Activated CD4-positive, alpha-beta T cell treated with anti-CD3 and anti-CD28 coated beads, Interleukin-2, amount 50 U/mL, for 1 hour (primary cell): Measurements from ENCODE around the gene ASIC3.
A peak's percentile ranks its signal among the peaks of the same experiment; 100 is the strongest.
"Not testable (repeated sequence)": the region's sequence is repeated elsewhere in the genome, so short reads cannot be mapped to it uniquely, and the experiment has no call there.

Experiments used
- DNase-seq: peaks from one replicate; pipeline ENCODE4 v3.0.0-alpha.2; 2020

The ASIC3 gene

GRCh38 chr7:151014950-151015349 lies 33.4 kb upstream of the ASIC3 start:
- DNase-seq, result peak; percentile 39

- DNase-seq, result no peak
These were observed 32.4 kb upstream of the ASIC3 start for GRCh38 chr7:151015967-151016366.

GRCh38 chr7:151016505-151016904 lies 31.8 kb upstream of the ASIC3 start:
- DNase-seq, result no peak

GRCh38 chr7:151016942-151017341 lies 31.4 kb upstream of the ASIC3 start:
- no peak for DNase-seq

GRCh38 chr7:151017370-151017952 lies 30.9 kb upstream of the ASIC3 start:
- no peak for DNase-seq

GRCh38 chr7:151017953-151018420 lies 30.3 kb upstream of the ASIC3 start:
- peak; percentile 83 for DNase-seq

GRCh38 chr7:151018421-151019129 lies 29.8 kb upstream of the ASIC3 start:
- peak; percentile 42 for DNase-seq

- no peak for DNase-seq
These were observed 29.2 kb upstream of the ASIC3 start for GRCh38 chr7:151019130-151019447.

- no peak for DNase-seq
These were observed 28.1 kb upstream of the ASIC3 start for GRCh38 chr7:151020231-151020630.

GRCh38 chr7:151023232-151023631 lies 25.1 kb upstream of the ASIC3 start:
- DNase-seq, result no peak

GRCh38 chr7:151024435-151025056 lies 23.8 kb upstream of the ASIC3 start, which contains the start of gene ATG9B:
ATG9B (minus strand) TSS chr7:151024494; CDS start chr7:151024423, 71 bp downstream.
- DNase-seq, result no peak

GRCh38 chr7:151025924-151026671 lies 22.2 kb upstream of the ASIC3 start:
- DNase-seq, result no peak

GRCh38 chr7:151026771-151027727 lies 21.3 kb upstream of the ASIC3 start:
- DNase-seq, result not testable (repeated sequence)

GRCh38 chr7:151027728-151028130 lies 20.6 kb upstream of the ASIC3 start:
- not testable (repeated sequence) for DNase-seq

GRCh38 chr7:151028131-151028947 lies 20.0 kb upstream of the ASIC3 start, which contains the start of gene ABCB8:
ABCB8 (plus strand) TSS chr7:151028450; CDS start chr7:151028516, 66 bp downstream.
- peak; percentile 97 for DNase-seq

GRCh38 chr7:151028948-151029501 lies 19.3 kb upstream of the ASIC3 start:
- DNase-seq, result no peak

GRCh38 chr7:151031011-151031410 lies 17.3 kb upstream of the ASIC3 start:
- no peak for DNase-seq

GRCh38 chr7:151032936-151033863 lies 15.1 kb upstream of the ASIC3 start:
- no peak for DNase-seq

GRCh38 chr7:151033864-151034249 lies 14.5 kb upstream of the ASIC3 start:
- DNase-seq, result no peak
